GM12873 (cell line): ENCODE results near the gene DLGAP1.

Experiments used
- TF ChIP-seq, protein P1 (sequence below): IDR thresholded peaks from 2 replicates; pipeline ENCODE4 v1.5.1; 2012; ENCODE audit warnings: low read depth, mild to moderate bottlenecking, moderate library complexity, low read length, control low read depth; ENCODE audit not compliant: insufficient read depth; ENCODE audit errors: missing control alignments

Gene DLGAP1

GRCh38 chr18:3480827-3481573 lies 974.1 kb downstream of the DLGAP1 start:
- TF ChIP-seq, protein P1, sequence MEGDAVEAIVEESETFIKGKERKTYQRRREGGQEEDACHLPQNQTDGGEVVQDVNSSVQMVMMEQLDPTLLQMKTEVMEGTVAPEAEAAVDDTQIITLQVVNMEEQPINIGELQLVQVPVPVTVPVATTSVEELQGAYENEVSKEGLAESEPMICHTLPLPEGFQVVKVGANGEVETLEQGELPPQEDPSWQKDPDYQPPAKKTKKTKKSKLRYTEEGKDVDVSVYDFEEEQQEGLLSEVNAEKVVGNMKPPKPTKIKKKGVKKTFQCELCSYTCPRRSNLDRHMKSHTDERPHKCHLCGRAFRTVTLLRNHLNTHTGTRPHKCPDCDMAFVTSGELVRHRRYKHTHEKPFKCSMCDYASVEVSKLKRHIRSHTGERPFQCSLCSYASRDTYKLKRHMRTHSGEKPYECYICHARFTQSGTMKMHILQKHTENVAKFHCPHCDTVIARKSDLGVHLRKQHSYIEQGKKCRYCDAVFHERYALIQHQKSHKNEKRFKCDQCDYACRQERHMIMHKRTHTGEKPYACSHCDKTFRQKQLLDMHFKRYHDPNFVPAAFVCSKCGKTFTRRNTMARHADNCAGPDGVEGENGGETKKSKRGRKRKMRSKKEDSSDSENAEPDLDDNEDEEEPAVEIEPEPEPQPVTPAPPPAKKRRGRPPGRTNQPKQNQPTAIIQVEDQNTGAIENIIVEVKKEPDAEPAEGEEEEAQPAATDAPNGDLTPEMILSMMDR: no peak

GRCh38 chr18:3479978-3480509 lies 975.1 kb downstream of the DLGAP1 start:
- TF ChIP-seq, protein P1: no peak

GRCh38 chr18:3478262-3478978 lies 976.7 kb downstream of the DLGAP1 start:
- TF ChIP-seq, protein P1: no peak

DNA sequence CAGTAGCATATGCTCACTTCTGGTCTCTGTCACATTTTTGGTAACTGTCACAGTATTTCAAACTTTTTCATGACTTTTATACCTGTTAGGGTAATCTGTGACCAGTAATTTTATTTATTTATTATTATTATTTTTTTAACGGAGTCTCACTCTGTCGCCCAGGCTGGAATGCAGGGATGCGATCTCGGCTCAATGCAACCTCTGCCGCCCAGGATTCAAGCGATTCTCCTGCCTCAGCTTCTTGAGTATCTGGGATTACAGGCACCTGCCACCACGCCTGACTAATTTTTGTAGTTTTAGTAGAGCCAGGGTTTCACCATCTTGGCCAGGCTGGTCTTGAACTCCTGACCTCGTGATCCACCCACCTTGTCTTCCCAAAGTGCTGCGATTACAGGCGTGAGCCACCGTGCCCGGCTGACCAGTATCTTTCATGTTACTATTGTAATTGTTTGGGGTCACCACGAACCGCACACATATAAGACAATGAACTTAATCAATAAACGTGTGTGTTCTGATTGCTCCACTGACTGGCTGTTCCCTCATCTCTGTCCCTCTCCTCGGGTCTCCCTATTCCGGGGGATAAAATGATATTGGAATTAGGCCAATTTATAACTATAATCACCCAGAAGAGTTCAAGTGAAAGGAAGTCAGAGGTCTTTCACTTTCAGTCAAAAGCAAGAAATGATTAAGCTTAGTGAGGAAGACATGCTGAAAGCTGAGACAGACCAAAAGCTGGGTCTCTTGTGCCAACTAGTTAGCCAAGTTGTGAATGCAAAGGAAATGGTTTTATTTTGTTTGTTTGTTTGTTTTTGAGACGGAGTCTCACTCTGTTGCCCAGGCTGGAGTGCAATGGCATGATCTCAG lies 982.2 kb downstream of the DLGAP1 start:
- TF ChIP-seq, protein P1: no peak

GRCh38 chr18:3471141-3471648 lies 983.9 kb downstream of the DLGAP1 start:
- TF ChIP-seq, protein P1: no peak

DNA sequence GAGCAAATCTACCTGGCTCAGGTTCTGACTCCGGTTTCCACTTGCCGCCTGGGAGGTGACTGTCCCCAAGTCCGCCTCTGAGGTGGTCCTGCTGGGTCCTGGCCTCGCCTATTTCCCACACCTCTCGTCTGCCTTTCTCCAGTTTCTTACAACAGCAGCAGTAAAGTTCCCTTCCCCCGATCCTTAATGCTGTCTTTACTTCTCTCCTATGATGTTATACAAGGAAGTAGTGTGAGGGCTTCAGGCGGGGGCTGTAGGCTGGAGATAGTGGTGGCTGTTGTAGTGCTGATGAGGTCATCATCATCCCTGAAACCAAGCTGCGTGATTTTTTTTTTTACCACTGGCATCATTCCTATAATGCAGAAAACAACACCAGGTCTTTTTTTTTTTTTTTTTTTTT lies 986.3 kb downstream of the DLGAP1 start:
- TF ChIP-seq, protein P1: no peak
